Cardiac muscle cell (in vitro differentiated cells and primary cell): ENCODE measurements around the gene TMPRSS12. TPM values are rescaled to one million over a fixed set of nuclear protein-coding genes. Genes with fewer than 3 reads are reported as not detected.
"Not testable (repeated sequence)": the region's sequence is repeated elsewhere in the genome, so short reads cannot be mapped to it uniquely, and the experiment has no call there.

Experiments used
- DNase-seq, 2 donors: peaks; one replicate each; pipeline versions ENCODE4 v3.0.0 to v3.0.0-alpha.2; 2010 to 2017; ENCODE audit warnings: low read depth in 1 of 2, low spot score in 1 of 2
- H3K27ac ChIP-seq: fragments of 200-600 bp; sonication (generic); 2 replicates; pipeline ENCODE4 v1.5.1; 2016
- H3K27me3 ChIP-seq: fragments of 200-600 bp; sonication (generic); 2 replicates; pipeline ENCODE4 v1.6.0; 2016; ENCODE audit warnings: control low read depth
- H3K36me3 ChIP-seq: fragments of 200-600 bp; sonication (generic); 2 replicates; pipeline ENCODE4 v1.5.1; 2016; ENCODE audit warnings: control low read depth
- H3K4me1 ChIP-seq: fragments of 200-600 bp; sonication (generic); 2 replicates; pipeline ENCODE4 v1.8.1; 2017; ENCODE audit warnings: low read depth, mild to moderate bottlenecking, mixed run types
- H3K4me3 ChIP-seq: fragments of 200-600 bp; sonication (generic); 2 replicates; pipeline ENCODE4 v1.5.1; 2016; ENCODE audit warnings: mild to moderate bottlenecking
- H3K9me3 ChIP-seq: fragments of 200-600 bp; sonication (generic); 2 replicates; pipeline ENCODE4 v1.5.1; 2017; ENCODE audit warnings: low read depth, mild to moderate bottlenecking, control low read depth
- CTCF ChIP-seq: IDR thresholded peaks from 2 replicates; pipeline ENCODE4 v1.5.1; 2012; ENCODE audit warnings: low read depth, mild to moderate bottlenecking, low read length
- polyA plus RNA-seq: library from polyadenylated mRNA; unstranded; fragments of >200 nt; fragmentation: Nextera tagmentation; extraction: Ambion mirVana; gene quantifications from 2 replicates; pipeline ENCODE4 v1.2.1, GENCODE V29; 2016
- total RNA-seq: library from RNA; depleted of rRNA; stranded (reverse); fragments of >200 nt; gene quantifications from 2 replicates; pipeline ENCODE4 v1.2.3, GENCODE V29; 2016

TMPRSS12 gene
- total and polyA plus RNA-seq, 2 experiments from 2014 or later = not detected

DNA sequence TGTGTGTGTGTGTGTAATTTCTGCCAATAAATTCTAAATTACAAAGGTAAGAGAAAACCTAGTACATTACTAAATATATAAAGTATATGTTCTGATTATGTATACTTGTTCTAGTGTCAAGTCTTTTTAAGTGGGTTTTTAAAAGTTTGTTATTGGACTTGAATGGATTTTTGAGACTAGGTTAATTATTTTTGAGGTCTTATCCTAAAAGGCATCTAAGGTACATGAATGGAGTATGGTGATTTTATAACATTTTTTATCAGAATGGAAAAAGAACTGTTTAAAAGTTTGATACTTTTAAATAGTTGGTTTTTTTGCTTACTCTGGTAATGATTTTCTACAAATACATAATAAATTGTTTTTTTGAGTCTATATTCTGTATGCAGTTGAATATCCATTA, 22.5 kb upstream of the TMPRSS12 start:
- H3K27me3 ChIP-seq = no peaks in the 10 kb centered on the region
- peaks cover 39% of the 10 kb centered on the region for H3K36me3 ChIP-seq
- H3K4me3 ChIP-seq = no peak overlapping the region
- H3K27ac ChIP-seq = no peak overlapping the region
- no peak for DNase-seq
- no peak for TF ChIP-seq CTCF
- H3K4me1 ChIP-seq = no peaks in the 10 kb centered on the region
- H3K9me3 ChIP-seq = no peaks in the 10 kb centered on the region

DNA sequence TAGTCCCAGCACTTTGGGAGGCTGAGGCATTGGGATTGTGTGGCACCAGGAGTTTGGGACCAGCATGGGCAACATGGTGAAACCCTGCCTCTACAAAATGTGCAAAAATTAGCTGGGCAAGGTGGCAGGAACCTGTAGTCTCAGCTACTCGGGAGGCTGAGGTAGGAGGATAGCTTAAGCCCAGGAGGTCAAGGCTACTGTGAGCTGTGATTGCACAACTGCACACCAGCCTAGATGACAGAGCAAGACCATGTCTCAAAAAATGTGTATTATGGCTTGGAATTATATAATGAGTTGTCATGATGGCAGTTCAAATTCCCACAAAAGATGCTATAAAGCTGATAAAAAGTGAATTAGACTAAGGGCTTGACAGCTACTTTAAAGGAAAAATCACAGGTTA, 20.6 kb upstream of the TMPRSS12 start:
- no peak for DNase-seq
- H3K36me3 ChIP-seq = peaks cover 26% of the 10 kb centered on the region

GRCh38 chr12:50823724-50824123, 19.0 kb upstream of the TMPRSS12 start:
- H3K9me3 ChIP-seq, H3K27me3 ChIP-seq, H3K4me1 ChIP-seq, DNase-seq, H3K4me3 ChIP-seq: not testable (repeated sequence)
- Histone ChIP-seq H3K27ac (peak overlapping the region; percentile 1), H3K36me3 (peaks cover 12% of the 10 kb centered on the region)

More for the DNA sequence above, 20.6 kb upstream of the TMPRSS12 start:
- Histone ChIP-seq H3K9me3 (no peaks in the 10 kb centered on the region), H3K27me3 (no peaks in the 10 kb centered on the region), H3K4me1 (no peaks in the 10 kb centered on the region), H3K27ac (no peak overlapping the region), H3K4me3 (no peak overlapping the region)
- TF ChIP-seq CTCF = no peak

GRCh38 chr12:50824914-50825313, 17.8 kb upstream of the TMPRSS12 start:
- no peak overlapping the region for H3K27ac ChIP-seq
- no peak overlapping the region for H3K4me3 ChIP-seq
- H3K27me3 ChIP-seq = no peaks in the 10 kb centered on the region
- peaks cover 6% of the 10 kb centered on the region for H3K36me3 ChIP-seq
- no peaks in the 10 kb centered on the region for H3K4me1 ChIP-seq
- no peaks in the 10 kb centered on the region for H3K9me3 ChIP-seq
- no peak for DNase-seq
- TF ChIP-seq CTCF = no peak

GRCh38 chr12:50825372-50825838, 17.3 kb upstream of the TMPRSS12 start:
- H3K4me3 ChIP-seq = no peak overlapping the region
- no peaks in the 10 kb centered on the region for H3K4me1 ChIP-seq
- DNase-seq = peak; percentile 52 to 89
- no peak for TF ChIP-seq CTCF
- no peaks in the 10 kb centered on the region for H3K9me3 ChIP-seq
- no peak overlapping the region for H3K27ac ChIP-seq
- H3K36me3 ChIP-seq = peaks cover 4% of the 10 kb centered on the region
- no peaks in the 10 kb centered on the region for H3K27me3 ChIP-seq

DNA sequence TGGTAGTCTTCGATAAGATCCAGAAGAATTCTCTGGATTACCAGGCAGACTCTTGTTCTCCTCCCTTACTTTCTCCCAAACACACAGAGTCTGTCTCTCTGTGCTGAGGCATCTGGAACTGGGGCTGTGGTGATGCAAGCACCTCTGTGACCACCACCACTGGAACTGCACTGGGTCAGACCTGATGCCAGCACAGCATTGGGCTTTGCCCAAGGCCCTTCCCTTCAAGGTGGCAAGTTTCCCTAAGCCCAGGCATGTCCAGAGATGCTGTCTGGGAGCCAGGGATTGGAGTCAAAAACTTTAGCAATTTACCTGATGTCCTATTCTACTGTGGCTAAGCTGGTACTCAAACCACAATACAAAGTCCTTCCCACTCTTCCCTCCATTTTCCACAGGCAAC, 14.6 kb upstream of the TMPRSS12 start:
- Histone ChIP-seq H3K4me3 (no peak overlapping the region), H3K27ac (no peak overlapping the region), H3K27me3 (no peaks in the 10 kb centered on the region), H3K4me1 (no peaks in the 10 kb centered on the region), H3K9me3 (no peaks in the 10 kb centered on the region), H3K36me3 (no peaks in the 10 kb centered on the region)
- DNase-seq = no peak
- TF ChIP-seq CTCF = no peak
